PC-9 (cell line): ENCODE data around the gene CAVIN3.

ENCODE experiments used
- CTCF ChIP-seq: fragments of 200-600 bp; sonication (generic); conservative IDR thresholded peaks from 2 replicates; pipeline ENCODE4 v1.6.1; 2017; ENCODE audit warnings: mixed run types, antibody characterized with exemption, mild to moderate bottlenecking, moderate library complexity
- EZH2 ChIP-seq: fragments of 200-600 bp; sonication (generic); IDR thresholded peaks from 2 replicates; pipeline ENCODE4 v1.8.0; 2017; ENCODE audit warnings: antibody characterized with exemption, low read depth

- TF ChIP-seq CTCF, result no peak
- TF ChIP-seq EZH2, result no peak
Measured at GRCh38 chr11:6321961-6322362, 1.7 kb upstream of the CAVIN3 start.
